IMR-90 (cell line): Measurements from ENCODE around the gene STK17A. TPM values are rescaled to one million over a fixed set of nuclear protein-coding genes. Genes with fewer than 3 reads are reported as not detected.

Source experiments
- ATAC-seq: fragments of 200-7000 bp; cut with Tn5 transposase; 2 replicates; pipeline ENCODE4 v1.9.1; 2020; ENCODE audit warnings: low read depth, mild to moderate bottlenecking, moderate library complexity
- BruUV-seq: library from RNA; stranded (reverse); fragments of 400-500 nt; replicated peaks from 2 replicates; lab custom pipeline; 2021; lab: Mats Ljungman, UMichigan
- CTCF ChIA-PET: fragments of 300-600 bp; formaldehyde crosslinking; extraction: SDS; loops from one replicate; lab custom pipeline; 2021; ENCODE audit warnings: antibody characterized with exemption; lab: Yijun Ruan, JAX
- POLR2A ChIA-PET: fragments of 300-600 bp; sonication (Branson Sonifier 250); formaldehyde crosslinking; loops from one replicate; lab custom pipeline; 2022; ENCODE audit warnings: antibody characterized with exemption; ENCODE audit not compliant: unreplicated experiment; lab: Charles Lee
- DNase-seq: peaks from one replicate; pipeline ENCODE4 v3.0.0; 2013
- H2AFZ ChIP-seq: replicated peaks from 2 replicates; pipeline ENCODE3; 2013; ENCODE audit warnings: low read length, mild to moderate bottlenecking; ENCODE audit not compliant: poor library complexity
- H2AK5ac ChIP-seq: 2 replicates; pipeline ENCODE4 v1.6.1; 2013; ENCODE audit warnings: low read depth, low read length, inconsistent platforms
- H2AK9ac ChIP-seq: replicated peaks from 2 replicates; pipeline ENCODE3; 2013; ENCODE audit warnings: mild to moderate bottlenecking, low read depth, low read length, moderate library complexity; ENCODE audit not compliant: poor library complexity
- H2BK120ac ChIP-seq: 2 replicates; pipeline ENCODE4 v1.6.1; 2013; ENCODE audit warnings: low read depth, low read length, inconsistent platforms
- H2BK15ac ChIP-seq: 3 replicates; pipeline ENCODE4 v1.6.1; 2013; ENCODE audit warnings: low read depth, low read length, inconsistent platforms
- H2BK20ac ChIP-seq: 2 replicates; pipeline ENCODE4 v1.6.1; 2013; ENCODE audit warnings: low read depth, mild to moderate bottlenecking, inconsistent platforms, low read length, moderate library complexity
- H2BK5ac ChIP-seq: 2 replicates; pipeline ENCODE4 v1.6.1; 2013; ENCODE audit warnings: mild to moderate bottlenecking, low read depth, low read length, inconsistent platforms; ENCODE audit not compliant: poor library complexity, severe bottlenecking
- H3K14ac ChIP-seq: replicated peaks from 2 replicates; pipeline ENCODE4 v1.6.1; 2013; ENCODE audit warnings: low read depth, low read length, inconsistent platforms
- H3K18ac ChIP-seq: 2 replicates; pipeline ENCODE4 v1.6.1; 2013; ENCODE audit warnings: low read depth, low read length, control low read depth
- H3K23ac ChIP-seq: 2 replicates; pipeline ENCODE4 v1.6.1; 2013; ENCODE audit warnings: low read depth, low read length, inconsistent platforms
- H3K27ac ChIP-seq: 2 replicates; pipeline ENCODE4 v1.5.1; 2013; ENCODE audit warnings: mild to moderate bottlenecking, control low read depth, low read length; ENCODE audit not compliant: insufficient read depth
- H3K27me3 ChIP-seq: 2 replicates; pipeline ENCODE4 v1.6.1; 2013; ENCODE audit warnings: low read length; ENCODE audit not compliant: control insufficient read depth, insufficient read depth
- H3K36me3 ChIP-seq: 2 replicates; pipeline ENCODE4 v1.6.1; 2013; ENCODE audit warnings: low read length, mixed read lengths; ENCODE audit not compliant: control insufficient read depth, insufficient read depth
- H3K4ac ChIP-seq: 2 replicates; pipeline ENCODE4 v1.6.1; 2013; ENCODE audit warnings: low read depth, low read length, inconsistent platforms
- H3K4me1 ChIP-seq: 2 replicates; pipeline ENCODE4 v1.6.1; 2013; ENCODE audit warnings: low read length, mixed read lengths; ENCODE audit not compliant: control insufficient read depth, insufficient read depth
- H3K4me2 ChIP-seq: 2 replicates; pipeline ENCODE4 v1.6.1; 2013; ENCODE audit warnings: low read depth, mild to moderate bottlenecking, control low read depth, low read length, moderate library complexity
- H3K4me3 ChIP-seq: 2 replicates; pipeline ENCODE4 v1.5.1; 2013; ENCODE audit warnings: low read depth, mild to moderate bottlenecking, control low read depth, low read length, moderate library complexity; ENCODE audit not compliant: insufficient read depth
- H3K56ac ChIP-seq: 2 replicates; pipeline ENCODE4 v1.6.1; 2013; ENCODE audit warnings: low read length, inconsistent platforms; ENCODE audit not compliant: insufficient read depth; ENCODE audit errors: extremely low read depth
- H3K79me1 ChIP-seq, 2 experiments: 2 replicates each; pipeline ENCODE4 v1.6.1; 2013; ENCODE audit warnings: low read length in 2 of 2, inconsistent platforms in 1 of 2, low read depth in 1 of 2
- H3K9ac ChIP-seq: 2 replicates; pipeline ENCODE4 v1.6.1; 2013; ENCODE audit warnings: low read depth, low read length, control low read depth
- H3K9me1 ChIP-seq: 2 replicates; pipeline ENCODE4 v1.6.1; 2013; ENCODE audit warnings: low read length, inconsistent platforms; ENCODE audit not compliant: insufficient read depth
- H3K9me3 ChIP-seq: 2 replicates; pipeline ENCODE4 v1.6.1; 2013; ENCODE audit warnings: low read length; ENCODE audit not compliant: control insufficient read depth, insufficient read depth
- H4K20me1 ChIP-seq: 2 replicates; pipeline ENCODE4 v1.6.1; 2013; ENCODE audit warnings: low read length, inconsistent platforms; ENCODE audit not compliant: insufficient read depth
- H4K5ac ChIP-seq: 2 replicates; pipeline ENCODE4 v1.6.1; 2013; ENCODE audit warnings: mild to moderate bottlenecking, low read depth, low read length, control low read depth
- H4K8ac ChIP-seq, 2 experiments: 2 replicates each; pipeline ENCODE4 v1.6.1; 2013; ENCODE audit warnings: low read depth in 2 of 2, low read length in 2 of 2, control low read depth in 1 of 2, inconsistent platforms in 1 of 2
- H4K91ac ChIP-seq: 2 replicates; pipeline ENCODE4 v1.6.1; 2013; ENCODE audit warnings: low read depth, low read length, inconsistent platforms; ENCODE audit not compliant: insufficient read depth
- BHLHE40 ChIP-seq: fragments of 150-350 bp; IDR thresholded peaks from 2 replicates; pipeline ENCODE4 v1.6.1; 2016; ENCODE audit warnings: mild to moderate bottlenecking, low read depth, low read length
- CEBPB ChIP-seq: IDR thresholded peaks from 2 replicates; pipeline ENCODE4 v1.6.1; 2012; ENCODE audit warnings: low read depth, low read length, improper control_type of control experiment
- CHD1 ChIP-seq: IDR thresholded peaks from 2 replicates; pipeline ENCODE4 v1.6.1; 2012; ENCODE audit warnings: low read depth, low read length, improper control_type of control experiment
- ELK1 ChIP-seq: fragments of 150-350 bp; IDR thresholded peaks from 2 replicates; pipeline ENCODE4 v1.6.1; 2016; ENCODE audit warnings: low read depth, mild to moderate bottlenecking, low read length, moderate library complexity, borderline replicate concordance
- FOS ChIP-seq: fragments of 150-350 bp; IDR thresholded peaks from 2 replicates; pipeline ENCODE4 v1.6.1; 2016; ENCODE audit warnings: low read depth, low read length
- MAFK ChIP-seq: IDR thresholded peaks from 2 replicates; pipeline ENCODE4 v1.6.1; 2012; ENCODE audit warnings: low read depth, low read length, improper control_type of control experiment
- MAZ ChIP-seq: IDR thresholded peaks from 2 replicates; pipeline ENCODE4 v1.6.1; 2012; ENCODE audit warnings: low read depth, mild to moderate bottlenecking, low read length, improper control_type of control experiment, moderate library complexity, borderline replicate concordance
- MXI1 ChIP-seq: IDR thresholded peaks from 2 replicates; pipeline ENCODE4 v1.6.1; 2012; ENCODE audit warnings: low read depth, mild to moderate bottlenecking, low read length, moderate library complexity, borderline replicate concordance
- NFE2L2 ChIP-seq: fragments of 150-350 bp; IDR thresholded peaks from 2 replicates; pipeline ENCODE4 v1.6.1; 2016; ENCODE audit warnings: low read depth, mild to moderate bottlenecking, low read length
- POLR2A ChIP-seq: IDR thresholded peaks from 2 replicates; pipeline ENCODE4 v1.6.1; 2012; ENCODE audit warnings: mild to moderate bottlenecking, low read depth, low read length
- RAD21 ChIP-seq: IDR thresholded peaks from 2 replicates; pipeline ENCODE4 v1.6.1; 2012; ENCODE audit warnings: low read length, improper control_type of control experiment
- RFX5 ChIP-seq: IDR thresholded peaks from 2 replicates; pipeline ENCODE4 v1.8.0; 2012; ENCODE audit warnings: low read depth, mild to moderate bottlenecking, low read length, moderate library complexity
- SMC3 ChIP-seq: fragments of 150-350 bp; IDR thresholded peaks from 2 replicates; pipeline ENCODE4 v1.6.1; 2016; ENCODE audit warnings: low read depth, mild to moderate bottlenecking, antibody characterized with exemption, low read length, moderate library complexity
- USF2 ChIP-seq: fragments of 150-350 bp; IDR thresholded peaks from 2 replicates; pipeline ENCODE4 v1.6.1; 2017; ENCODE audit warnings: mild to moderate bottlenecking, antibody characterized with exemption, low read length, low read depth
- WGBS, 2 experiments: methylation state at CpG; one replicate each; pipeline versions ENCODE4 v1.1.5 to v1.1.7; 2013; ENCODE audit warnings: missing lambda C conversion rate in 2 of 2; ENCODE audit not compliant: insufficient read length in 1 of 2; ENCODE audit errors: extremely low coverage in 2 of 2; 5-methylcytosine and 5-hydroxymethylcytosine counted together
- dilution Hi-C: fragments of 300-500 bp; cut with HindIII; formaldehyde crosslinking; loops from one replicate; pipeline ENCODE4 v1.14.3; 2018; ENCODE audit warnings: low sequenced_read_pairs; ENCODE audit not compliant: unreplicated experiment
- in situ Hi-C: fragments of 300-500 bp; cut with MboI; formaldehyde crosslinking; loops from 3 replicates; pipeline ENCODE4 v1.14.3; 2019; ENCODE audit warnings: low sequenced_read_pairs, inconsistent platforms, mixed read lengths
- intact Hi-C: fragments of 100-400 bp; cut with micrococcal nuclease; formaldehyde crosslinking; loops from 2 replicates; pipeline ENCODE4 v1.10.0; 2022
- polyA plus RNA-seq, 3 experiments: library from polyadenylated mRNA; depleted of rRNA; stranded (reverse); fragments of >200 nt; gene quantifications; 2 replicates each; pipeline ENCODE4 v1.2.3, GENCODE V29; 2012; ENCODE audit warnings: low replicate concordance in 1 of 3
- total RNA-seq: library from RNA; depleted of rRNA; stranded (reverse); fragments of >200 nt; gene quantifications from 2 replicates; pipeline ENCODE4 v1.2.3, GENCODE V29; 2012
- TF ChIP-seq, protein P1 (sequence below): conservative IDR thresholded peaks from 2 replicates; pipeline ENCODE4 v1.5.1; 2012; ENCODE audit warnings: mild to moderate bottlenecking, low read depth, low read length, improper control_type of control experiment

The STK17A gene
- total and polyA plus RNA-seq, 2 of the 4 experiments (the other 2 are of a cell fraction), result 40.5 to 50.5 TPM

- Histone ChIP-seq H3K23ac (peak overlapping the region; percentile 93), H3K4me1 (peaks cover 43% of the 10 kb centered on the region), H4K20me1 (no peaks in the 10 kb centered on the region), H3K4me3 (no peak overlapping the region), H3K9me1 (peaks cover 29% of the 10 kb centered on the region), H2AK9ac (peak overlapping the region; percentile 92), H4K91ac (peak overlapping the region; percentile 99), H3K56ac (peak overlapping the region; percentile 88), H2AK5ac (peak overlapping the region; percentile 99), H2BK5ac (peak overlapping the region; percentile 96), H3K4ac (peak overlapping the region; percentile 98), H2BK15ac (peak overlapping the region; percentile 97; the same call in 2 of the 3 replicates), H3K79me1 (peaks cover 26 to 62% of the 10 kb centered on the region in 2 experiments), H3K27me3 (no peaks in the 10 kb centered on the region), H3K36me3 (no peaks in the 10 kb centered on the region), H3K27ac (peak overlapping the region; percentile 98), H3K14ac (peak overlapping the region; percentile 98), H2BK20ac (peak overlapping the region; percentile 96), H4K8ac (peak overlapping the region; percentile 96 to 97), H2AFZ (peak overlapping the region; percentile 5), H3K18ac (peak overlapping the region; percentile 78), H4K5ac (peak overlapping the region; percentile 89), H3K9me3 (no peaks in the 10 kb centered on the region), H3K9ac (peak overlapping the region; percentile 79), H3K4me2 (peak overlapping the region; percentile 60), H2BK120ac (peak overlapping the region; percentile 98)
- in situ Hi-C loops, result no loop called here
- dilution Hi-C loops, result no loop called here
- BruUV-seq, result no TSS peak
- ATAC-seq (peak; percentile 8), DNase-seq (peak; percentile 92)
- ChIA-PET CTCF (interaction anchor here (1.1 to 2.1 kb wide), 3 partner anchors 48 to 68 kb away, joined by 5 to 10 read pairs (median 10); partner anchors contain the start of gene STK17A), POLR2A (interaction anchor here (0.7 to 1.0 kb wide), 2 partner anchors 68 to 710 kb away, joined by 3 to 4 read pairs; partner anchors contain the start of gene STK17A)
- intact Hi-C loops, result no loop called here
- WGBS, 2 experiments, result 4% methylated on average over 4 of the region's 9 CpGs; no CpG with 5 or more reads in 1 of the 2 experiments
- TF ChIP-seq RFX5, result no peak
- TF ChIP-seq MAFK, result no peak
- TF ChIP-seq FOS, result no peak
- TF ChIP-seq POLR2A, result peak; percentile 44
- TF ChIP-seq ELK1, result no peak
- peak; percentile 9; the same call in 1 of the 2 replicates for TF ChIP-seq BHLHE40
- no peak for TF ChIP-seq MAZ
- TF ChIP-seq NFE2L2, result no peak
- TF ChIP-seq, protein P1, sequence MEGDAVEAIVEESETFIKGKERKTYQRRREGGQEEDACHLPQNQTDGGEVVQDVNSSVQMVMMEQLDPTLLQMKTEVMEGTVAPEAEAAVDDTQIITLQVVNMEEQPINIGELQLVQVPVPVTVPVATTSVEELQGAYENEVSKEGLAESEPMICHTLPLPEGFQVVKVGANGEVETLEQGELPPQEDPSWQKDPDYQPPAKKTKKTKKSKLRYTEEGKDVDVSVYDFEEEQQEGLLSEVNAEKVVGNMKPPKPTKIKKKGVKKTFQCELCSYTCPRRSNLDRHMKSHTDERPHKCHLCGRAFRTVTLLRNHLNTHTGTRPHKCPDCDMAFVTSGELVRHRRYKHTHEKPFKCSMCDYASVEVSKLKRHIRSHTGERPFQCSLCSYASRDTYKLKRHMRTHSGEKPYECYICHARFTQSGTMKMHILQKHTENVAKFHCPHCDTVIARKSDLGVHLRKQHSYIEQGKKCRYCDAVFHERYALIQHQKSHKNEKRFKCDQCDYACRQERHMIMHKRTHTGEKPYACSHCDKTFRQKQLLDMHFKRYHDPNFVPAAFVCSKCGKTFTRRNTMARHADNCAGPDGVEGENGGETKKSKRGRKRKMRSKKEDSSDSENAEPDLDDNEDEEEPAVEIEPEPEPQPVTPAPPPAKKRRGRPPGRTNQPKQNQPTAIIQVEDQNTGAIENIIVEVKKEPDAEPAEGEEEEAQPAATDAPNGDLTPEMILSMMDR, result no peak
- TF ChIP-seq RAD21, result peak; percentile 8
- no peak for TF ChIP-seq MXI1
- TF ChIP-seq CEBPB, result no peak
- no peak for TF ChIP-seq USF2
- no peak for TF ChIP-seq CHD1
- 0 out of 2 replicates have a peak, but pooled peaks have one; percentile 7 for TF ChIP-seq SMC3
Measured at GRCh38 chr7:43650457-43651052, 67.6 kb downstream of the STK17A start.
